ENCODE results near the gene DUSP5. TPM values are rescaled to one million over a fixed set of nuclear protein-coding genes. Genes with fewer than 3 reads are reported as not detected.

Gene DUSP5
- total RNA-seq, 2 experiments from 2014 or later = 0.06 to 0.97 TPM

- Histone ChIP-seq H3K27ac (ENCODE audit: low read depth, low read length, poor library complexity, severe bottlenecking) (no peak overlapping the region), H3K4me2 (ENCODE audit: low read length) (no peak overlapping the region), H3K79me2 (ENCODE audit: insufficient read depth, low read depth, low read length) (no peaks in the 10 kb centered on the region), H3K9me3 (ENCODE audit: low read length) (no peaks in the 10 kb centered on the region), H3K4me3 (ENCODE audit: low read depth, low read length, poor library complexity, severe bottlenecking) (no peak overlapping the region), H3K4me1 (ENCODE audit: insufficient read depth, low read length, poor library complexity, severe bottlenecking) (peaks cover 29% of the 10 kb centered on the region), H3K36me3 (ENCODE audit: insufficient read depth, low read length) (no peaks in the 10 kb centered on the region), H2AFZ (ENCODE audit: low read length) (no peak overlapping the region), H4K20me1 (ENCODE audit: insufficient read depth, low read length) (no peaks in the 10 kb centered on the region), H3K9me2 (ENCODE audit: insufficient read depth, low read length) (no peaks in the 10 kb centered on the region)
- BruUV-seq (replicated peaks) = no TSS peak
- TF ChIP-seq, protein P1, sequence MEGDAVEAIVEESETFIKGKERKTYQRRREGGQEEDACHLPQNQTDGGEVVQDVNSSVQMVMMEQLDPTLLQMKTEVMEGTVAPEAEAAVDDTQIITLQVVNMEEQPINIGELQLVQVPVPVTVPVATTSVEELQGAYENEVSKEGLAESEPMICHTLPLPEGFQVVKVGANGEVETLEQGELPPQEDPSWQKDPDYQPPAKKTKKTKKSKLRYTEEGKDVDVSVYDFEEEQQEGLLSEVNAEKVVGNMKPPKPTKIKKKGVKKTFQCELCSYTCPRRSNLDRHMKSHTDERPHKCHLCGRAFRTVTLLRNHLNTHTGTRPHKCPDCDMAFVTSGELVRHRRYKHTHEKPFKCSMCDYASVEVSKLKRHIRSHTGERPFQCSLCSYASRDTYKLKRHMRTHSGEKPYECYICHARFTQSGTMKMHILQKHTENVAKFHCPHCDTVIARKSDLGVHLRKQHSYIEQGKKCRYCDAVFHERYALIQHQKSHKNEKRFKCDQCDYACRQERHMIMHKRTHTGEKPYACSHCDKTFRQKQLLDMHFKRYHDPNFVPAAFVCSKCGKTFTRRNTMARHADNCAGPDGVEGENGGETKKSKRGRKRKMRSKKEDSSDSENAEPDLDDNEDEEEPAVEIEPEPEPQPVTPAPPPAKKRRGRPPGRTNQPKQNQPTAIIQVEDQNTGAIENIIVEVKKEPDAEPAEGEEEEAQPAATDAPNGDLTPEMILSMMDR (conservative IDR thresholded peaks at IDR 0.05; ENCODE audit: low read length) = no peak
- TF ChIP-seq EZH2phosphoT487 (IDR thresholded peaks at IDR 0.05; ENCODE audit: borderline replicate concordance, low read depth, low read length) = no peak
- CTCF ChIA-PET (ENCODE audit: unreplicated experiment) = no interaction called here
- DNase-seq (ENCODE audit: low spot score) = no peak
- POLR2A ChIA-PET = interaction anchor here (0.6 to 1.5 kb wide), 4 partner anchors 10 to 53 kb away, joined by 3 to 6 read pairs (median 3); no protein-coding TSS in a partner anchor
- intact Hi-C loops (cut with micrococcal nuclease; ENCODE audit: unreplicated experiment) = no loop called here
Measured at GRCh38 chr10:110493832-110494426, 3.8 kb upstream of the DUSP5 start.

DNA sequence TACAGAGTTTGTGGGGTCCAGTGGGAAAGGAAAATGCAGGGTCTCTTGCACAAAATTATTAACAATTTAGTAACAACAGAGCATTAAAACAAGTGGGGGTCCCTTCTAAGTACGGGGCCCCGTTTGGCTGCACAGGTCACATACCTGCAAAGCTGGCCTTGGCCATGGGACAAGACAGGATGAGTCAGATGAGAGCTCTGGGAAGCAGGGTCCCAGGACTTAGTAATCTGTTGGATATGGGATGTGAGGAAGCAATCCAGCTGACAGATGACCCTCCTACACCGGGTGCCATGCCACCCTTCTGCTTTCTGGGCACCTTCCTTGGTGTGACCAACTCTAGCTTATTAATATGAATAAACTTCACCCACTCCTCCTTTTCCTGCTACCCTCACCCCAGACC lies 3.2 kb upstream of the DUSP5 start:
- DNase-seq (ENCODE audit: low spot score) = no peak
- no peaks in the 10 kb centered on the region for H3K79me2 ChIP-seq (ENCODE audit: insufficient read depth, low read depth, low read length)
- peaks cover 35% of the 10 kb centered on the region for H3K4me1 ChIP-seq (ENCODE audit: insufficient read depth, low read length, poor library complexity, severe bottlenecking)
- no TSS peak for BruUV-seq (replicated peaks)
- ChIA-PET CTCF (ENCODE audit: unreplicated experiment) (no interaction called here), POLR2A (interaction anchor here (1.5 kb wide), 1 partner anchor 11 kb away, joined by 3 read pairs; no protein-coding TSS in a partner anchor)
- H3K36me3 ChIP-seq (ENCODE audit: insufficient read depth, low read length) = no peaks in the 10 kb centered on the region
- H3K4me2 ChIP-seq (ENCODE audit: low read length) = no peak overlapping the region
- no peak overlapping the region for H2AFZ ChIP-seq (ENCODE audit: low read length)
- intact Hi-C loops (cut with micrococcal nuclease; ENCODE audit: unreplicated experiment) = no loop called here
- no peaks in the 10 kb centered on the region for H3K9me3 ChIP-seq (ENCODE audit: low read length)
- H4K20me1 ChIP-seq (ENCODE audit: insufficient read depth, low read length) = no peaks in the 10 kb centered on the region
- TF ChIP-seq EZH2phosphoT487 (IDR thresholded peaks at IDR 0.05; ENCODE audit: borderline replicate concordance, low read depth, low read length) = no peak
- TF ChIP-seq, protein P1 (conservative IDR thresholded peaks at IDR 0.05; ENCODE audit: low read length) = no peak
- no peaks in the 10 kb centered on the region for H3K9me2 ChIP-seq (ENCODE audit: insufficient read depth, low read length)
- H3K4me3 ChIP-seq (ENCODE audit: low read depth, low read length, poor library complexity, severe bottlenecking) = no peak overlapping the region
- H3K27ac ChIP-seq (ENCODE audit: low read depth, low read length, poor library complexity, severe bottlenecking) = no peak overlapping the region

All from OCI-LY7 (cell line).